GM19438 (cell line): ENCODE results near the gene SSH2.

Source experiments
- ATAC-seq: cut with Tn5 transposase; IDR thresholded peaks from one replicate; pipeline ENCODE4 v1.9.1; 2021; ENCODE audit warnings: low read depth; ENCODE audit not compliant: unreplicated experiment

The SSH2 gene

GRCh38 chr17:29595943-29596774 lies 333.9 kb downstream of the SSH2 start:
- no peak for ATAC-seq

GRCh38 chr17:29595107-29595942 lies 334.7 kb downstream of the SSH2 start:
- ATAC-seq, result no peak

GRCh38 chr17:29594519-29595090 lies 335.4 kb downstream of the SSH2 start:
- ATAC-seq, result no peak

GRCh38 chr17:29593591-29594518 lies 336.2 kb downstream of the SSH2 start:
- no peak for ATAC-seq

- no peak for ATAC-seq
Observed at GRCh38 chr17:29592850-29593551, 337.0 kb downstream of the SSH2 start, which contains the start of gene ANKRD13B. ANKRD13B (plus strand) TSS chr17:29593132; CDS start chr17:29593622, 490 bp downstream.

GRCh38 chr17:29591737-29592608 lies 338.1 kb downstream of the SSH2 start:
- ATAC-seq, result no peak

- no peak for ATAC-seq
Observed at GRCh38 chr17:29591146-29591736, 338.8 kb downstream of the SSH2 start.

GRCh38 chr17:29590411-29591145 lies 339.4 kb downstream of the SSH2 start:
- ATAC-seq, result no peak

- ATAC-seq, result peak; percentile 46
Observed at GRCh38 chr17:29589524-29590410, 340.3 kb downstream of the SSH2 start, which contains the start of gene GIT1. GIT1 (minus strand) TSS chr17:29589648; CDS start chr17:29589378, 270 bp downstream.

GRCh38 chr17:29588562-29589411 lies 341.2 kb downstream of the SSH2 start:
- ATAC-seq, result peak; percentile 3

GRCh38 chr17:29588017-29588561 lies 341.9 kb downstream of the SSH2 start:
- ATAC-seq, result no peak

GRCh38 chr17:29587591-29587990 lies 342.4 kb downstream of the SSH2 start:
- no peak for ATAC-seq

GRCh38 chr17:29586676-29587469 lies 343.2 kb downstream of the SSH2 start:
- no peak for ATAC-seq

- no peak for ATAC-seq
Observed at GRCh38 chr17:29585080-29585751, 344.8 kb downstream of the SSH2 start.
